ENCODE results near the gene NPLOC4. TPM values are rescaled to one million over a fixed set of nuclear protein-coding genes. Genes with fewer than 3 reads are reported as not detected.

Gene NPLOC4
- total RNA-seq (10 to 100 TPM; 24.4 to 76.0 (median 56.3) TPM), polyA plus RNA-seq (10 to 100 TPM; 25.4 to 84.8 TPM)
- long read RNA-seq, donor 1, partial matches to known transcripts: 1 of 54 reads
- long read RNA-seq, donor 1, other reads (novel, unspliced or antisense): 53 of 54 reads
- long read RNA-seq, donor 2, full-length matches to known transcripts: 10 of 10 reads
- long read RNA-seq, donor 2, partial matches to known transcripts: 0 of 10 reads
- long read RNA-seq, donor 2, other reads (novel, unspliced or antisense): 0 of 10 reads
- long read RNA-seq, donor 3, full-length matches to known transcripts: 57 of 126 reads
- long read RNA-seq, donor 3, partial matches to known transcripts: 7 of 126 reads
- long read RNA-seq, donor 3, other reads (novel, unspliced or antisense): 62 of 126 reads

DNA sequence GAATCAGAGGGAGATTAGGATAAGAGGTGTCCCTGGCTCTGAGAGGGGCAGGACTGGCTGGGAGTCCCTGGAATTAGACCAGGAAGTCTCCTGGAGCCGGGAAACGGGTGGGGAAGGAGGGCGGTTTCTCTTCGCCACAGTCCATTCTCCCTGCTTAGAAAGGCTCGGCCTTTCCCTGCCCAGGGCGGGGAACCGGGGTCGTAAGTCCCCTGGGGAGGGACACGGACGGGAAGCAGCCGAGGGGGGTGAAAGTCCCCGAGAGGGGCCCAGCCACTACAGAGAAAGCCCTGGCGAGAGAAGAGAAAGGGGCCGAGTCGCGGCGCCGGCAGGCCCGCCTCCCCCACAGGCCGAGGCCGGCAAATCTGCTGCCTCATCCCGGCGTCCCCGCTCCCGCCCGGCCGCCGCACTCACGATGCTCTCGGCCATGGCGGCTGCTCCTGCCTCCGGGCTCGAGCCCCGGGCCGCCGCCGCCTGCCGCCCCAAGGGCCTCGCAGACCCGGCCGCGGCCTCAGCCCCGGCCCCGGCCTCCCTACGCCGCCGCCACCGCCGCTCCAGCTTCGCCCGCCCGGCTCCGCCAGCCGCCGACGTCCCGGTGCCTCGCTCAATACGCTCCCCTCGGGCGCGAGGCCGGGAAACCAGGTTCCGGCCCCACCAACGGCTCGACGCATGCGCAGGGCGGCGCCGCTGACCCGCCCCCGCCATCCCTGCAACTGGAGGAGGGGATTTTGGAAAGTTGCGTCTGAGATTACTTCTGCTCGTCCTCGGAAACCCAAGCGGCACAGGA lies at the start of gene NPLOC4, which contains the start of gene TSPAN10:
TSS of gene NPLOC4 (minus strand) at position 608 of the 784 bp plus-strand sequence. CDS start at position 426, 182 bp downstream.
TSS of gene TSPAN10 (plus strand) at position 692 of the 784 bp plus-strand sequence. CDS start 5,217 bp downstream, outside the sequence.
- TF ChIP-seq POLR2A (IDR thresholded peaks at IDR 0.05): peak; percentile 77
- TF ChIP-seq, protein P1, sequence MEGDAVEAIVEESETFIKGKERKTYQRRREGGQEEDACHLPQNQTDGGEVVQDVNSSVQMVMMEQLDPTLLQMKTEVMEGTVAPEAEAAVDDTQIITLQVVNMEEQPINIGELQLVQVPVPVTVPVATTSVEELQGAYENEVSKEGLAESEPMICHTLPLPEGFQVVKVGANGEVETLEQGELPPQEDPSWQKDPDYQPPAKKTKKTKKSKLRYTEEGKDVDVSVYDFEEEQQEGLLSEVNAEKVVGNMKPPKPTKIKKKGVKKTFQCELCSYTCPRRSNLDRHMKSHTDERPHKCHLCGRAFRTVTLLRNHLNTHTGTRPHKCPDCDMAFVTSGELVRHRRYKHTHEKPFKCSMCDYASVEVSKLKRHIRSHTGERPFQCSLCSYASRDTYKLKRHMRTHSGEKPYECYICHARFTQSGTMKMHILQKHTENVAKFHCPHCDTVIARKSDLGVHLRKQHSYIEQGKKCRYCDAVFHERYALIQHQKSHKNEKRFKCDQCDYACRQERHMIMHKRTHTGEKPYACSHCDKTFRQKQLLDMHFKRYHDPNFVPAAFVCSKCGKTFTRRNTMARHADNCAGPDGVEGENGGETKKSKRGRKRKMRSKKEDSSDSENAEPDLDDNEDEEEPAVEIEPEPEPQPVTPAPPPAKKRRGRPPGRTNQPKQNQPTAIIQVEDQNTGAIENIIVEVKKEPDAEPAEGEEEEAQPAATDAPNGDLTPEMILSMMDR (IDR thresholded peaks at IDR 0.05): peak in 1 of 3 donors; percentile 31
- TF ChIP-seq EP300 (IDR thresholded peaks at IDR 0.05): no peak
- intact Hi-C loops (cut with DNase I): no loop called here
- H3K36me3 ChIP-seq: no peaks in the 10 kb centered on the region
- no peaks in the 10 kb centered on the region for H3K27me3 ChIP-seq
- peak within 1 kb of the TSS; percentile 26 to 59 for H3K27ac ChIP-seq
- H3K4me3 ChIP-seq: peak within 1 kb of the TSS; percentile 84
- peaks cover 9% of the 10 kb centered on the region for H3K4me1 ChIP-seq (ENCODE audit: insufficient read depth)
- peak; percentile 80 to 91 (median 87) for DNase-seq
- 0 to 1% (median 0%) methylated on average over 68 to 77 of the region's 77 CpGs for WGBS, 3 donors
- H3K9me3 ChIP-seq: no peaks in the 10 kb centered on the region

DNA sequence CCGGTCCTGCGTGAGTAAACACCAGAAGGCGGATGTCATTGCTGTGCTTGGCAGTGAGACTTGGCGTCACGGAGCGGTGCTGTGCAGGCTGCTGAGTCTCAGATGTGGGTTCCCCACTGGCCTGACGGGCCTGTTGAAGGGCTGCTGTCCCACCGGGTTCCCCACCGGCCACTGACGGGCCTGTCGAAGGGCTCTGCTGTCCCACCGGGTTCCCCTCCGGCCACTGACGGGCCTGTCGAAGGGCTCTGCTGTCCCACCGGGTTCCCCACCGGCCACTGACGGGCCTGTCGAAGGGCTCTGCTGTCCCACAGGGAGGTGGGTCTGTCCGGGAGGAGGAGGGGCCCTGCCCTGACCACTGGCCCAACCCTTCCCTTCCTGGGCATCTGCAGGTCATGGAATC lies 49.7 kb upstream of the NPLOC4 start:
- peaks cover 10% of the 10 kb centered on the region for H3K4me1 ChIP-seq (ENCODE audit: insufficient read depth)
- no peak overlapping the region for H3K4me3 ChIP-seq
- no peaks in the 10 kb centered on the region for H3K9me3 ChIP-seq
- 86 to 91% (median 88%) methylated on average over 19 to 20 of the region's 20 CpGs for WGBS, 3 donors
- intact Hi-C loops (cut with DNase I): no loop called here
- no peak for DNase-seq
- H3K27ac ChIP-seq: no peak overlapping the region
- no peaks in the 10 kb centered on the region for H3K36me3 ChIP-seq
- H3K27me3 ChIP-seq: no peaks in the 10 kb centered on the region
- no peak for TF ChIP-seq POLR2A (IDR thresholded peaks at IDR 0.05)
- no peak for TF ChIP-seq EP300 (IDR thresholded peaks at IDR 0.05)
- TF ChIP-seq, protein P1 (IDR thresholded peaks at IDR 0.05): no peak

DNA sequence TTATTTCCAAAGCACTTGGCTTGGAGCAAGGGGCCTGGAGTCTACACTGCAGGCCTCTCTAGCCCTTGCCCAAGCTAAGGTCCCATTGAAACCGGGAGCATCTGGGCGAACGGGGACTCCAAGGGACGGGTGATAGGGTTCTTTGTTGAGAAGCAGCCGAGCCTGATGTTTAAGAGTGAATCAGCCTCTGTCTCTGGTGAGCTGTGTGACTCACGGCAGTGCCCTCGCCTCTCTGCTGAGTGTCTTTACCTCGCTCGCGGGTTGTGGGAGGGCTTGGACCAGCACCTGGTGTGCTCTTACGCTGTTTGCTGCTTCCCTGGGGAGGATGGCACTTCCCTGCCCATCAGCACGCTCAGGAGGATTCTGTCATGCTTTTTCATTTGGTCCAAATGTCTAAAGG lies 48.2 kb upstream of the NPLOC4 start:
- no peak for DNase-seq
- WGBS, 3 donors: 60 to 76% (median 66%) methylated on average over 12 of the region's 12 CpGs
- TF ChIP-seq EP300 (IDR thresholded peaks at IDR 0.05) (no peak), POLR2A (IDR thresholded peaks at IDR 0.05) (no peak)
- TF ChIP-seq, protein P1 (IDR thresholded peaks at IDR 0.05): no peak
- Histone ChIP-seq H3K4me3 (peak overlapping the region; percentile 100), H3K4me1 (ENCODE audit: insufficient read depth) (peaks cover 10% of the 10 kb centered on the region), H3K27me3 (no peaks in the 10 kb centered on the region), H3K27ac (no peak overlapping the region), H3K9me3 (no peaks in the 10 kb centered on the region), H3K36me3 (no peaks in the 10 kb centered on the region)
- intact Hi-C loops (cut with DNase I): no loop called here

- 1 to 4% (median 3%) methylated on average over 16 of the region's 16 CpGs for WGBS, 3 donors
- Histone ChIP-seq H3K4me3 (peak overlapping the region; percentile 100), H3K27ac (no peak overlapping the region), H3K27me3 (no peaks in the 10 kb centered on the region), H3K36me3 (no peaks in the 10 kb centered on the region), H3K4me1 (ENCODE audit: insufficient read depth) (peaks cover 10% of the 10 kb centered on the region), H3K9me3 (no peaks in the 10 kb centered on the region)
- intact Hi-C loops (cut with DNase I): no loop called here
- TF ChIP-seq, protein P1 (IDR thresholded peaks at IDR 0.05): no peak
- DNase-seq: no peak
Observed at GRCh38 chr17:81684442-81684911, 47.6 kb upstream of the NPLOC4 start.
